ENCODE measurements around the gene WWOX. TPM values are rescaled to one million over a fixed set of nuclear protein-coding genes. Genes with fewer than 3 reads are reported as not detected.

Gene WWOX
- total RNA-seq, 2 experiments from 2014 or later = 19.1 to 23.7 TPM

- H3K27ac Mint-ChIP-seq = no peak overlapping the region
- no peaks in the 10 kb centered on the region for H3K9me3 Mint-ChIP-seq
- ATAC-seq = no peak
- no peaks in the 10 kb centered on the region for H3K27me3 Mint-ChIP-seq
- TF ChIP-seq, protein P1, sequence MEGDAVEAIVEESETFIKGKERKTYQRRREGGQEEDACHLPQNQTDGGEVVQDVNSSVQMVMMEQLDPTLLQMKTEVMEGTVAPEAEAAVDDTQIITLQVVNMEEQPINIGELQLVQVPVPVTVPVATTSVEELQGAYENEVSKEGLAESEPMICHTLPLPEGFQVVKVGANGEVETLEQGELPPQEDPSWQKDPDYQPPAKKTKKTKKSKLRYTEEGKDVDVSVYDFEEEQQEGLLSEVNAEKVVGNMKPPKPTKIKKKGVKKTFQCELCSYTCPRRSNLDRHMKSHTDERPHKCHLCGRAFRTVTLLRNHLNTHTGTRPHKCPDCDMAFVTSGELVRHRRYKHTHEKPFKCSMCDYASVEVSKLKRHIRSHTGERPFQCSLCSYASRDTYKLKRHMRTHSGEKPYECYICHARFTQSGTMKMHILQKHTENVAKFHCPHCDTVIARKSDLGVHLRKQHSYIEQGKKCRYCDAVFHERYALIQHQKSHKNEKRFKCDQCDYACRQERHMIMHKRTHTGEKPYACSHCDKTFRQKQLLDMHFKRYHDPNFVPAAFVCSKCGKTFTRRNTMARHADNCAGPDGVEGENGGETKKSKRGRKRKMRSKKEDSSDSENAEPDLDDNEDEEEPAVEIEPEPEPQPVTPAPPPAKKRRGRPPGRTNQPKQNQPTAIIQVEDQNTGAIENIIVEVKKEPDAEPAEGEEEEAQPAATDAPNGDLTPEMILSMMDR (IDR thresholded peaks at IDR 0.05) = no peak
- ChIA-PET CTCF (interaction anchor here (1.3 to 1.4 kb wide), 2 partner anchors 37 to 134 kb away, joined by 3 to 4 read pairs; partner anchors contain the start of gene WWOX), POLR2A (no interaction called here)
- H3K36me3 Mint-ChIP-seq (ENCODE audit: low read depth) = peaks cover 3% of the 10 kb centered on the region
- peaks cover 11% of the 10 kb centered on the region for H3K4me1 Mint-ChIP-seq (ENCODE audit: low read depth)
- intact Hi-C loops (cut with micrococcal nuclease) = no loop called here
- no peak for DNase-seq
- no peak overlapping the region for H3K4me3 Mint-ChIP-seq
Observed at GRCh38 chr16:78137179-78137578, 37.7 kb downstream of the WWOX start.

DNA sequence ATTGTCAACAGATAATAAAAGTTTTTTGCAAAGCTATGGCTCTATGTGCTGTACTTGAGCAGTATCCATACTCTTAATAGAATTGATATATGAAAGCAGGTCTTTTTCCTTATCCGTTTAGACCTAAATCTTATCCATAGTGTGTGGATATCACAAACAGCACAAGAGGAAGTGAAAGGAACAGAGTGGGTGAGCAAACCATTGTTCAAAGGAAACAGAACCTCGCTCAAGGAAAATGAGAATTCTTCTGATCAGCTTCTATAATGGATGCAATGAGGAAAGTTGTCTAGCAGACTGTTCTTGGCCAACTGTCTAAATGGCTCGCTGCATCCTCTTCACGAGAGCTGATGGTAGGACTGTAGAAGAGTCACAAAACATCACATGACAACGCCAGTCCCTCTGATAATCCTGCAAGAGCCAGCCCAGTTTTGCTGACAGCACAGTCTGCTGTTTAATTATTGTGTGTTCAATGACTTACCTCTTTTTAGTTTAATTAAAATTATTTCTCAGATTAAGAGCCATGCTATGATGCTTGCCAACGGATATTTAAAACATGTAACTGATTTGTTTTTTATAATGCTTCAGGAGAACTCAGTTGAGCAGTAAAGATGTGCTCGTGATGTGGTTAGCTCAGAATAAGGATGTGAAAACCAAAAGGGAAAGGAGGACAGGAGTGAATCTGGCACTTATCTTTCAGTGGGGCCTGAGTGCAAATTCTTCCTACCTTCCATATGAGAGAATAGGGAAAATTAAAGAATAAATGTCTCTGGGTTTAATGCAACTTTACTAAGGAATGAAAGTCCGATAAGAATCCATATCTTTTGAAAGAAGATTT lies 38.5 kb downstream of the WWOX start:
- DNase-seq (no peak), ATAC-seq (no peak)
- no peaks in the 10 kb centered on the region for H3K9me3 Mint-ChIP-seq
- H3K36me3 Mint-ChIP-seq (ENCODE audit: low read depth) = peaks cover 2% of the 10 kb centered on the region
- H3K27me3 Mint-ChIP-seq = no peaks in the 10 kb centered on the region
- H3K27ac Mint-ChIP-seq = no peak overlapping the region
- intact Hi-C loops (cut with micrococcal nuclease) = no loop called here
- CTCF ChIA-PET = interaction anchor here (1.4 kb wide), 1 partner anchor 135 kb away, joined by 3 read pairs; no protein-coding TSS in a partner anchor
- POLR2A ChIA-PET = no interaction called here
- no peak overlapping the region for H3K4me3 Mint-ChIP-seq
- TF ChIP-seq, protein P1 (IDR thresholded peaks at IDR 0.05) = no peak
- peaks cover 11% of the 10 kb centered on the region for H3K4me1 Mint-ChIP-seq (ENCODE audit: low read depth)

- intact Hi-C loops (cut with micrococcal nuclease) = no loop called here
- ATAC-seq = no peak
- Mint-ChIP-seq H3K4me3 (no peak overlapping the region), H3K27ac (no peak overlapping the region), H3K4me1 (ENCODE audit: low read depth) (no peaks in the 10 kb centered on the region), H3K27me3 (no peaks in the 10 kb centered on the region), H3K36me3 (ENCODE audit: low read depth) (peaks cover 2% of the 10 kb centered on the region), H3K9me3 (no peaks in the 10 kb centered on the region)
- TF ChIP-seq, protein P1 (IDR thresholded peaks at IDR 0.05) = no peak
- CTCF ChIA-PET = no interaction called here
- no peak for DNase-seq
- POLR2A ChIA-PET = no interaction called here
Observed at GRCh38 chr16:78140818-78141466, 41.5 kb downstream of the WWOX start.

DNA sequence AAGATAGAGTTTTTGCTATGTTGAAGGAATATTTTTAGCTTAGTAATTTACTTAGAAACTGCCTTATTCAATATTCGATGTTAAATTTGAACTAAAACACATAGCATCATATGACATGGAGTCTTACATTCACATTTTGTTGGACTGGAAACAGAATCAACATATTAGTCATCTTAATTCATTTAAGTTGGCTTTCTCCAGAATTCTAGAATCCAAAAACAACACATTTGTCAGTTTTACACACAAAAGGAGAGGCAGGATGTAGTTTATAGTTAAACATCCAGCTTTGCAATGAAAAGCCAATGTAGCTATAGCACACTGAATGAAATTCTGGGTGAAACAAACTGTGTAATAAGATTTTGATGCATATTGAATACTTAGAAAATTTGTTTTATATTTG lies 43.3 kb downstream of the WWOX start:
- intact Hi-C loops (cut with micrococcal nuclease) = no loop called here
- Mint-ChIP-seq H3K4me3 (no peak overlapping the region), H3K27ac (no peak overlapping the region), H3K36me3 (ENCODE audit: low read depth) (peaks cover 2% of the 10 kb centered on the region), H3K9me3 (no peaks in the 10 kb centered on the region), H3K4me1 (ENCODE audit: low read depth) (no peaks in the 10 kb centered on the region), H3K27me3 (no peaks in the 10 kb centered on the region)
- ChIA-PET POLR2A (no interaction called here), CTCF (no interaction called here)
- DNase-seq (no peak), ATAC-seq (no peak)
- TF ChIP-seq, protein P1 (IDR thresholded peaks at IDR 0.05) = no peak

- Mint-ChIP-seq H3K9me3 (no peaks in the 10 kb centered on the region), H3K27me3 (no peaks in the 10 kb centered on the region), H3K4me1 (ENCODE audit: low read depth) (no peaks in the 10 kb centered on the region), H3K27ac (no peak overlapping the region), H3K36me3 (ENCODE audit: low read depth) (peaks cover 2% of the 10 kb centered on the region), H3K4me3 (no peak overlapping the region)
- ATAC-seq (no peak), DNase-seq (no peak)
- POLR2A ChIA-PET = no interaction called here
- CTCF ChIA-PET = no interaction called here
- TF ChIP-seq, protein P1 (IDR thresholded peaks at IDR 0.05) = no peak
- intact Hi-C loops (cut with micrococcal nuclease) = no loop called here
Observed at GRCh38 chr16:78146807-78147206, 47.4 kb downstream of the WWOX start.

All from activated CD8-positive, alpha-beta T cell treated with anti-CD3 and anti-CD28 coated beads for 36 hours (primary cell).